ENCODE measurements around the gene NXPH3. TPM values are rescaled to one million over a fixed set of nuclear protein-coding genes. Genes with fewer than 3 reads are reported as not detected.

The NXPH3 gene
- total and polyA plus RNA-seq, 2 of the 13 experiments (the other 11 are each of a cell fraction or from before 2014, with no cell fraction given): 0.04 to 0.58 TPM

- TF ChIP-seq RERE (CRISPR knock-in tag; IDR thresholded peaks at IDR 0.05; ENCODE audit: low read depth): no peak
- no peak for TF ChIP-seq MED8 (CRISPR knock-in tag; IDR thresholded peaks at IDR 0.05; ENCODE audit: insufficient replicate concordance)
- TF ChIP-seq DBP (CRISPR knock-in tag; IDR thresholded peaks at IDR 0.05; ENCODE audit: not compliant biosample characterization): no peak
- no peak for TF ChIP-seq ZKSCAN1 (IDR thresholded peaks at IDR 0.05; ENCODE audit: low read length)
- TF ChIP-seq CEBPG (CRISPR knock-in tag; IDR thresholded peaks at IDR 0.05): no peak
- 0 out of 2 replicates have a peak, but pooled peaks have one; percentile 16 for TF ChIP-seq MEIS1 (CRISPR knock-in tag; IDR thresholded peaks at IDR 0.05; ENCODE audit: borderline replicate concordance)
- 0 out of 2 replicates have a peak, but pooled peaks have one; percentile 42 for TF ChIP-seq ZNF329 (CRISPR knock-in tag; IDR thresholded peaks at IDR 0.05; ENCODE audit: low read depth)
- TF ChIP-seq ZNF749 (CRISPR knock-in tag; IDR thresholded peaks at IDR 0.05; ENCODE audit: borderline replicate concordance): no peak
- TF ChIP-seq, protein P1, sequence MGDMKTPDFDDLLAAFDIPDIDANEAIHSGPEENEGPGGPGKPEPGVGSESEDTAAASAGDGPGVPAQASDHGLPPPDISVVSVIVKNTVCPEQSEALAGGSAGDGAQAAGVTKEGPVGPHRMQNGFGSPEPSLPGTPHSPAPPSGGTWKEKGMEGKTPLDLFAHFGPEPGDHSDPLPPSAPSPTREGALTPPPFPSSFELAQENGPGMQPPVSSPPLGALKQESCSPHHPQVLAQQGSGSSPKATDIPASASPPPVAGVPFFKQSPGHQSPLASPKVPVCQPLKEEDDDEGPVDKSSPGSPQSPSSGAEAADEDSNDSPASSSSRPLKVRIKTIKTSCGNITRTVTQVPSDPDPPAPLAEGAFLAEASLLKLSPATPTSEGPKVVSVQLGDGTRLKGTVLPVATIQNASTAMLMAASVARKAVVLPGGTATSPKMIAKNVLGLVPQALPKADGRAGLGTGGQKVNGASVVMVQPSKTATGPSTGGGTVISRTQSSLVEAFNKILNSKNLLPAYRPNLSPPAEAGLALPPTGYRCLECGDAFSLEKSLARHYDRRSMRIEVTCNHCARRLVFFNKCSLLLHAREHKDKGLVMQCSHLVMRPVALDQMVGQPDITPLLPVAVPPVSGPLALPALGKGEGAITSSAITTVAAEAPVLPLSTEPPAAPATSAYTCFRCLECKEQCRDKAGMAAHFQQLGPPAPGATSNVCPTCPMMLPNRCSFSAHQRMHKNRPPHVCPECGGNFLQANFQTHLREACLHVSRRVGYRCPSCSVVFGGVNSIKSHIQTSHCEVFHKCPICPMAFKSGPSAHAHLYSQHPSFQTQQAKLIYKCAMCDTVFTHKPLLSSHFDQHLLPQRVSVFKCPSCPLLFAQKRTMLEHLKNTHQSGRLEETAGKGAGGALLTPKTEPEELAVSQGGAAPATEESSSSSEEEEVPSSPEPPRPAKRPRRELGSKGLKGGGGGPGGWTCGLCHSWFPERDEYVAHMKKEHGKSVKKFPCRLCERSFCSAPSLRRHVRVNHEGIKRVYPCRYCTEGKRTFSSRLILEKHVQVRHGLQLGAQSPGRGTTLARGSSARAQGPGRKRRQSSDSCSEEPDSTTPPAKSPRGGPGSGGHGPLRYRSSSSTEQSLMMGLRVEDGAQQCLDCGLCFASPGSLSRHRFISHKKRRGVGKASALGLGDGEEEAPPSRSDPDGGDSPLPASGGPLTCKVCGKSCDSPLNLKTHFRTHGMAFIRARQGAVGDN (CRISPR knock-in tag; IDR thresholded peaks at IDR 0.05): peak; percentile 66
- TF ChIP-seq CBX1 (IDR thresholded peaks at IDR 0.05; ENCODE audit: low read depth): no peak
- TF ChIP-seq ZBTB42 (CRISPR knock-in tag; IDR thresholded peaks at IDR 0.05): peak; percentile 99
- TF ChIP-seq, protein P2, sequence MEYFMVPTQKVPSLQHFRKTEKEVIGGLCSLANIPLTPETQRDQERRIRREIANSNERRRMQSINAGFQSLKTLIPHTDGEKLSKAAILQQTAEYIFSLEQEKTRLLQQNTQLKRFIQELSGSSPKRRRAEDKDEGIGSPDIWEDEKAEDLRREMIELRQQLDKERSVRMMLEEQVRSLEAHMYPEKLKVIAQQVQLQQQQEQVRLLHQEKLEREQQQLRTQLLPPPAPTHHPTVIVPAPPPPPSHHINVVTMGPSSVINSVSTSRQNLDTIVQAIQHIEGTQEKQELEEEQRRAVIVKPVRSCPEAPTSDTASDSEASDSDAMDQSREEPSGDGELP (IDR thresholded peaks at IDR 0.05; ENCODE audit: borderline replicate concordance, low read depth): peak; percentile 72; the same call in 1 of the 2 replicates
- TF ChIP-seq POGZ (CRISPR knock-in tag; IDR thresholded peaks at IDR 0.05): peak; percentile 21; the same call in 1 of the 2 replicates
- TF ChIP-seq ZNF577 (CRISPR knock-in tag; IDR thresholded peaks at IDR 0.05; ENCODE audit: borderline replicate concordance, low read depth): no peak
- peak; percentile 81 for TF ChIP-seq ZNF777 (CRISPR knock-in tag; IDR thresholded peaks at IDR 0.05)
- TF ChIP-seq ZNF598 (CRISPR knock-in tag; IDR thresholded peaks at IDR 0.05; ENCODE audit: borderline replicate concordance): no peak
- 0 out of 2 replicates have a peak, but pooled peaks have one; percentile 34 for TF ChIP-seq CCDC6 (CRISPR knock-in tag; IDR thresholded peaks at IDR 0.05)
- TF ChIP-seq ZNF264 (CRISPR knock-in tag; IDR thresholded peaks at IDR 0.05): no peak
- no peak for TF ChIP-seq ZNF121 (CRISPR knock-in tag; IDR thresholded peaks at IDR 0.05)
- TF ChIP-seq ZNF672 (CRISPR knock-in tag; IDR thresholded peaks at IDR 0.05): no peak; the same call in 1 of the 2 replicates
These were observed at the start of gene NXPH3 (continued) for GRCh38 chr17:49575679-49576087.

All from HepG2 (cell line).